PC-9 (cell line): ENCODE measurements around the gene CFAP65.

Experiments used
- EZH2 ChIP-seq: fragments of 200-600 bp; sonication (generic); IDR thresholded peaks from 2 replicates; pipeline ENCODE4 v1.8.0; 2017; ENCODE audit warnings: antibody characterized with exemption, low read depth
- TF ChIP-seq, protein P1 (sequence below): fragments of 200-600 bp; sonication (generic); conservative IDR thresholded peaks from 2 replicates; pipeline ENCODE4 v1.6.1; 2017; ENCODE audit warnings: mixed run types, antibody characterized with exemption, mild to moderate bottlenecking, moderate library complexity

DNA sequence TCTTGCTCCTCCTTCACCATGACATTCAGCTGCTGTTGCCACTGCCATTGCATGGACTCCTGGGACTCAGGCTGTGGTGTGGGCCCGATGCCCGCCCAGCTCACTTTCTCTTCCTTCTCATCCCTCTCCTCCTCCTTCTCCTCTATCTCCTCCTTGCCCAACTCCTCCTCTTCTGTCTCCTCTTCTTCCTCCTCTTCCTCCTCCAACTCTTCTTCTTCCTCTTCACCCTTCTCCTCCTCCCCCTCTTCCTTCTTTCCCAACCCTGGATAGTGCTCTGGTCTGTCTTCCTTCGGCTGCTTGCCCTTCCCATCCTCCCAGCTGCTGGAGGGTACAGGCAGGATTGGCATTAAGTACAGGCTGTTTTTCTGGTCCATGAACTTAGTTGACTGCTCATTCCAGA lies 37.3 kb downstream of the CFAP65 start:
- TF ChIP-seq, protein P1, sequence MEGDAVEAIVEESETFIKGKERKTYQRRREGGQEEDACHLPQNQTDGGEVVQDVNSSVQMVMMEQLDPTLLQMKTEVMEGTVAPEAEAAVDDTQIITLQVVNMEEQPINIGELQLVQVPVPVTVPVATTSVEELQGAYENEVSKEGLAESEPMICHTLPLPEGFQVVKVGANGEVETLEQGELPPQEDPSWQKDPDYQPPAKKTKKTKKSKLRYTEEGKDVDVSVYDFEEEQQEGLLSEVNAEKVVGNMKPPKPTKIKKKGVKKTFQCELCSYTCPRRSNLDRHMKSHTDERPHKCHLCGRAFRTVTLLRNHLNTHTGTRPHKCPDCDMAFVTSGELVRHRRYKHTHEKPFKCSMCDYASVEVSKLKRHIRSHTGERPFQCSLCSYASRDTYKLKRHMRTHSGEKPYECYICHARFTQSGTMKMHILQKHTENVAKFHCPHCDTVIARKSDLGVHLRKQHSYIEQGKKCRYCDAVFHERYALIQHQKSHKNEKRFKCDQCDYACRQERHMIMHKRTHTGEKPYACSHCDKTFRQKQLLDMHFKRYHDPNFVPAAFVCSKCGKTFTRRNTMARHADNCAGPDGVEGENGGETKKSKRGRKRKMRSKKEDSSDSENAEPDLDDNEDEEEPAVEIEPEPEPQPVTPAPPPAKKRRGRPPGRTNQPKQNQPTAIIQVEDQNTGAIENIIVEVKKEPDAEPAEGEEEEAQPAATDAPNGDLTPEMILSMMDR, result no peak
- no peak for TF ChIP-seq EZH2
